GM12875 (cell line): ENCODE results near the gene LMBR1.

Experiments used
- H3K4me3 ChIP-seq: one replicate; pipeline ENCODE4 v1.5.1; 2011; ENCODE audit warnings: low read depth, low read length, control low read depth
- CTCF ChIP-seq: IDR thresholded peaks from 2 replicates; pipeline ENCODE4 v1.5.1; 2011; ENCODE audit warnings: low read depth, mild to moderate bottlenecking, control low read depth, inconsistent platforms, low read length, moderate library complexity, borderline replicate concordance; ENCODE audit not compliant: insufficient read depth

LMBR1 gene

GRCh38 chr7:156665101-156665500 is 227.9 kb downstream of the LMBR1 start:
- H3K4me3 ChIP-seq, result no peak overlapping the region
- no peak for TF ChIP-seq CTCF

- no peak overlapping the region for H3K4me3 ChIP-seq
- TF ChIP-seq CTCF, result no peak
These were observed 230.7 kb downstream of the LMBR1 start for GRCh38 chr7:156662277-156662676.

- TF ChIP-seq CTCF, result no peak
- no peak overlapping the region for H3K4me3 ChIP-seq
These were observed 231.3 kb downstream of the LMBR1 start for GRCh38 chr7:156661637-156662036.

GRCh38 chr7:156659961-156660360 is 233.0 kb downstream of the LMBR1 start:
- H3K4me3 ChIP-seq, result no peak overlapping the region
- no peak for TF ChIP-seq CTCF

- no peak overlapping the region for H3K4me3 ChIP-seq
- no peak for TF ChIP-seq CTCF
These were observed 233.8 kb downstream of the LMBR1 start for GRCh38 chr7:156659203-156659602.

- no peak for TF ChIP-seq CTCF
- no peak overlapping the region for H3K4me3 ChIP-seq
These were observed 235.3 kb downstream of the LMBR1 start for GRCh38 chr7:156657681-156658080.

- TF ChIP-seq CTCF, result no peak
- H3K4me3 ChIP-seq, result no peak overlapping the region
These were observed 236.4 kb downstream of the LMBR1 start for GRCh38 chr7:156656598-156656997.
